Colonic mucosa (tissue), 4 donors: ENCODE data around the gene DSCAML1. TPM values are rescaled to one million over a fixed set of nuclear protein-coding genes. Genes with fewer than 3 reads are reported as not detected.
"Not testable (repeated sequence)": the region's sequence is repeated elsewhere in the genome, so short reads cannot be mapped to it uniquely, and the experiment has no call there.

ENCODE experiments used
- DNase-seq: peaks from one replicate; pipeline ENCODE4 v3.0.0-alpha.2; 2020
- H3K27ac ChIP-seq: fragments of 200-600 bp; one replicate; pipeline ENCODE4 v1.8.0; 2021
- H3K27me3 ChIP-seq: fragments of 200-600 bp; one replicate; pipeline ENCODE4 v1.8.0; 2021
- H3K36me3 ChIP-seq: fragments of 200-600 bp; one replicate; pipeline ENCODE4 v1.8.0; 2021
- H3K4me1 ChIP-seq: fragments of 200-600 bp; one replicate; pipeline ENCODE4 v1.8.0; 2021; ENCODE audit warnings: mild to moderate bottlenecking
- H3K4me3 ChIP-seq: fragments of 200-600 bp; one replicate; pipeline ENCODE4 v1.8.0; 2021
- H3K9ac ChIP-seq, 2 donors: one replicate each; pipeline ENCODE4 v1.7.0; 2013; ENCODE audit warnings: control low read depth in 2 of 2, low read depth in 2 of 2, low read length in 2 of 2
- H3K9me3 ChIP-seq: fragments of 200-600 bp; one replicate; pipeline ENCODE4 v1.8.0; 2021
- CTCF ChIP-seq: fragments of 200-600 bp; IDR thresholded peaks from one replicate; pipeline ENCODE4 v1.8.0; 2022; ENCODE audit warnings: antibody characterized with exemption, mild to moderate bottlenecking
- intact Hi-C: fragments of 100-400 bp; cut with DNase I; formaldehyde crosslinking; loops from one replicate; pipeline ENCODE4 v1.14.1; 2022
- total RNA-seq, 2 donors: library from RNA; stranded (reverse); fragmentation: NEBNext Ultra II Directional in 1 of 2; extraction: Animal tissue kit (Norgen Biotek cat#: 25700) in 1 of 2; gene quantifications; one replicate each; pipeline ENCODE4 v1.2.1, GENCODE V29; 2021
- donor health status: healthy.
- donor health status: DM: no; HTN: no; CAD: no.
- donor health status: DM: no; HTN: no; CAD: no.

Gene DSCAML1
- total RNA-seq, 2 donors from 2014 or later = 1.2 to 4.3 TPM

GRCh38 chr11:117815262-117815803, 18.3 kb upstream of the DSCAML1 start:
- Histone ChIP-seq H3K9me3 (no peaks in the 10 kb centered on the region), H3K27ac (peak overlapping the region; percentile 67), H3K27me3 (no peaks in the 10 kb centered on the region), H3K36me3 (no peaks in the 10 kb centered on the region), H3K9ac (peak overlapping the region in 1 of 2 donors; percentile 53), H3K4me1 (peaks cover 18% of the 10 kb centered on the region), H3K4me3 (no peak overlapping the region)
- intact Hi-C loops = no loop called here
- DNase-seq = no peak
- TF ChIP-seq CTCF = no peak

- Histone ChIP-seq H3K27me3 (no peaks in the 10 kb centered on the region), H3K9me3 (no peaks in the 10 kb centered on the region), H3K36me3 (no peaks in the 10 kb centered on the region), H3K4me1 (peaks cover 18% of the 10 kb centered on the region), H3K27ac (peak overlapping the region; percentile 67), H3K4me3 (no peak overlapping the region), H3K9ac (peak overlapping the region in 1 of 2 donors; percentile 72)
- no peak for TF ChIP-seq CTCF
- intact Hi-C loops = no loop called here
- peak; percentile 90 for DNase-seq
Measured at GRCh38 chr11:117814766-117815261, 17.8 kb upstream of the DSCAML1 start.

DNA sequence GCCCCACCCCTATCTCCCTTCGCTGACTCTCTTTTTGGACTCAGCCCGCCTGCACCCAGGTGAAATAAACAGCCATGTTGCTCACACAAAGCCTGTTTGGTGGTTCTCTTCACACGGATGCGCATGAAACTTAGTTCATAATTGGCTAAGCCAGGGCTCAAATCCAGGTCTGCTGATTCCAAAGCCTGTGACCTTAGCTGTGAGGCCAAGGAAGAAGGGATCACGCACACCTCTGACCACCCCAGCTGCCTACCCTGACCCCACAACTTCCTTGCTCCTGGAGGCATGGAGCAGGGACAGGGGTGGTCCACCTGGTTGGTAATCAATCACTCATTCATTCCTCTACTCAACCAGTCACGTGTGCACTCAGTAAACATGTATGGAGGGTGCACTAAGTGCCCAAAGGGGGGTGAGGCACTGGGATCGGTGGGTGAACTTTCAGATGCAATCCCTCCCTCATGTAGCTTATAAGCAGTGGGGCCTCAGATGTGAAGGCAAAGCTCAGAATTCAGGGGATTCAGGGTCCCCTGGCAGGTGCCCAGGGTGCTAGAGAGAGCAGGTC, 17.3 kb upstream of the DSCAML1 start:
- Histone ChIP-seq H3K27ac (peak overlapping the region; percentile 67), H3K27me3 (no peaks in the 10 kb centered on the region), H3K4me3 (no peak overlapping the region), H3K9me3 (no peaks in the 10 kb centered on the region), H3K4me1 (peaks cover 18% of the 10 kb centered on the region), H3K9ac (peak overlapping the region in 1 of 2 donors; percentile 72), H3K36me3 (no peaks in the 10 kb centered on the region)
- intact Hi-C loops = no loop called here
- TF ChIP-seq CTCF = no peak
- no peak for DNase-seq

GRCh38 chr11:117810056-117810451, 13.0 kb upstream of the DSCAML1 start:
- H3K4me1 ChIP-seq = peaks cover 15% of the 10 kb centered on the region
- intact Hi-C loops, H3K27me3 ChIP-seq, H3K9me3 ChIP-seq, DNase-seq, H3K4me3 ChIP-seq, H3K27ac ChIP-seq, H3K9ac ChIP-seq, H3K36me3 ChIP-seq: not testable (repeated sequence)

GRCh38 chr11:117809236-117810055, 12.4 kb upstream of the DSCAML1 start:
- no peaks in the 10 kb centered on the region for H3K36me3 ChIP-seq
- H3K27me3 ChIP-seq = no peaks in the 10 kb centered on the region
- TF ChIP-seq CTCF = peak; percentile 47
- H3K4me3 ChIP-seq = no peak overlapping the region
- peaks cover 9% of the 10 kb centered on the region for H3K4me1 ChIP-seq
- peak overlapping the region; percentile 4 to 44 for H3K9ac ChIP-seq
- no peaks in the 10 kb centered on the region for H3K9me3 ChIP-seq
- H3K27ac ChIP-seq = peak overlapping the region; percentile 33
- DNase-seq = peak; percentile 77
- intact Hi-C loops = no loop called here
